Measurements from ENCODE around the gene CHRNA4.

The CHRNA4 gene

GRCh38 chr20:63374504-63374903, 13.4 kb upstream of the CHRNA4 start:
- H3K4me3 ChIP-seq (ENCODE audit: low read depth, low read length) = no peak overlapping the region
- TF ChIP-seq, protein P1, sequence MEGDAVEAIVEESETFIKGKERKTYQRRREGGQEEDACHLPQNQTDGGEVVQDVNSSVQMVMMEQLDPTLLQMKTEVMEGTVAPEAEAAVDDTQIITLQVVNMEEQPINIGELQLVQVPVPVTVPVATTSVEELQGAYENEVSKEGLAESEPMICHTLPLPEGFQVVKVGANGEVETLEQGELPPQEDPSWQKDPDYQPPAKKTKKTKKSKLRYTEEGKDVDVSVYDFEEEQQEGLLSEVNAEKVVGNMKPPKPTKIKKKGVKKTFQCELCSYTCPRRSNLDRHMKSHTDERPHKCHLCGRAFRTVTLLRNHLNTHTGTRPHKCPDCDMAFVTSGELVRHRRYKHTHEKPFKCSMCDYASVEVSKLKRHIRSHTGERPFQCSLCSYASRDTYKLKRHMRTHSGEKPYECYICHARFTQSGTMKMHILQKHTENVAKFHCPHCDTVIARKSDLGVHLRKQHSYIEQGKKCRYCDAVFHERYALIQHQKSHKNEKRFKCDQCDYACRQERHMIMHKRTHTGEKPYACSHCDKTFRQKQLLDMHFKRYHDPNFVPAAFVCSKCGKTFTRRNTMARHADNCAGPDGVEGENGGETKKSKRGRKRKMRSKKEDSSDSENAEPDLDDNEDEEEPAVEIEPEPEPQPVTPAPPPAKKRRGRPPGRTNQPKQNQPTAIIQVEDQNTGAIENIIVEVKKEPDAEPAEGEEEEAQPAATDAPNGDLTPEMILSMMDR (IDR thresholded peaks at IDR 0.05; ENCODE audit: insufficient read depth, low read length, missing control alignments) = no peak
- CTCF ChIA-PET = no interaction called here
- no peak for DNase-seq (ENCODE audit: low read depth, low spot score)
- POLR2A ChIA-PET = no interaction called here

GRCh38 chr20:63373996-63374395, 12.8 kb upstream of the CHRNA4 start:
- ChIA-PET POLR2A (no interaction called here), CTCF (no interaction called here)

GRCh38 chr20:63372971-63373885, 12.1 kb upstream of the CHRNA4 start:
- CTCF ChIA-PET = interaction anchor here (1.0 kb wide), 1 partner anchor 9 kb away, joined by 3 read pairs; no protein-coding TSS in a partner anchor
- TF ChIP-seq, protein P1 (IDR thresholded peaks at IDR 0.05; ENCODE audit: insufficient read depth, low read length, missing control alignments) = no peak
- POLR2A ChIA-PET = no interaction called here
- H3K4me3 ChIP-seq (ENCODE audit: low read depth, low read length) = no peak overlapping the region
- no peak for DNase-seq (ENCODE audit: low read depth, low spot score)

More at GRCh38 chr20:63373996-63374395, 12.8 kb upstream of the CHRNA4 start:
- TF ChIP-seq, protein P1 (IDR thresholded peaks at IDR 0.05; ENCODE audit: insufficient read depth, low read length, missing control alignments) = no peak
- H3K4me3 ChIP-seq (ENCODE audit: low read depth, low read length) = no peak overlapping the region
- DNase-seq (ENCODE audit: low read depth, low spot score) = no peak

GRCh38 chr20:63371291-63371865, 10.2 kb upstream of the CHRNA4 start:
- ChIA-PET CTCF (interaction anchor here (2.0 kb wide), 1 partner anchor 11 kb away, joined by 16 read pairs; no protein-coding TSS in a partner anchor), POLR2A (no interaction called here)
- TF ChIP-seq, protein P1 (IDR thresholded peaks at IDR 0.05; ENCODE audit: insufficient read depth, low read length, missing control alignments) = no peak

DNA sequence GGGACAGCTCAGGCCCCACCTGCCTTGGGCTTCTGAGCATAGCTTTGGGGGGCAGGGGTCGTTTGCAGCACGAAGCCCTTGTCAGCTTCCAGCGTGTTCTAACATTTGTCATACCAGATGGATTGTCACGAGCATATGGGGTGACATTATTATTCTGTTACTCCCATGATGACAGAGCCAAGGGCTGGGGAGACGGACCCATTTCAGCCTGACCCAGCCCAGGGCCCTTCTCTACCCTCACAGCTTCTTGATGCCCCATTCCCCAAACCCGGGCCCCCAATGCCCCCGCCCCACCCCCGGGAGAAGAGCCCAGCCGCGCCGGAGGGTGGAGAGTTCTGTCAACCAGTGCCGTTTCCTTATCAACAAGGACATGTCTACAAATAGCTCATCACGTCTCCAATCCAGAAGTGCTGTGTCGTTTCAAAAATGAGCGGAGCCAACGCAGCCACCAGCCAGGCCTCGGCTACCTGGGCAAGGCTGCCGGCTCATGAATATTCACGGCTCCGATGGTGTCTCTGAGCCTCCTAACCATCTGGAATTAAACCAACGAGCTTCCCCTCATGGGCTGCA, 9.6 kb upstream of the CHRNA4 start:
- ChIA-PET POLR2A (no interaction called here), CTCF (interaction anchor here (2.0 kb wide), 1 partner anchor 12 kb away, joined by 16 read pairs; no protein-coding TSS in a partner anchor)

More at GRCh38 chr20:63371291-63371865, 10.2 kb upstream of the CHRNA4 start:
- no peak for DNase-seq (ENCODE audit: low read depth, low spot score)
- no peak overlapping the region for H3K4me3 ChIP-seq (ENCODE audit: low read depth, low read length)

More for the DNA sequence above, 9.6 kb upstream of the CHRNA4 start:
- H3K4me3 ChIP-seq (ENCODE audit: low read depth, low read length) = no peak overlapping the region
- TF ChIP-seq, protein P1 (IDR thresholded peaks at IDR 0.05; ENCODE audit: insufficient read depth, low read length, missing control alignments) = no peak
- DNase-seq (ENCODE audit: low read depth, low spot score) = no peak

Measured in AG04449 (cell line).